ENCODE data around the gene YIPF3. TPM values are rescaled to one million over a fixed set of nuclear protein-coding genes. Genes with fewer than 3 reads are reported as not detected.

Gene YIPF3
- total RNA-seq, 1 experiment from 2014 or later = 81.3 TPM

DNA sequence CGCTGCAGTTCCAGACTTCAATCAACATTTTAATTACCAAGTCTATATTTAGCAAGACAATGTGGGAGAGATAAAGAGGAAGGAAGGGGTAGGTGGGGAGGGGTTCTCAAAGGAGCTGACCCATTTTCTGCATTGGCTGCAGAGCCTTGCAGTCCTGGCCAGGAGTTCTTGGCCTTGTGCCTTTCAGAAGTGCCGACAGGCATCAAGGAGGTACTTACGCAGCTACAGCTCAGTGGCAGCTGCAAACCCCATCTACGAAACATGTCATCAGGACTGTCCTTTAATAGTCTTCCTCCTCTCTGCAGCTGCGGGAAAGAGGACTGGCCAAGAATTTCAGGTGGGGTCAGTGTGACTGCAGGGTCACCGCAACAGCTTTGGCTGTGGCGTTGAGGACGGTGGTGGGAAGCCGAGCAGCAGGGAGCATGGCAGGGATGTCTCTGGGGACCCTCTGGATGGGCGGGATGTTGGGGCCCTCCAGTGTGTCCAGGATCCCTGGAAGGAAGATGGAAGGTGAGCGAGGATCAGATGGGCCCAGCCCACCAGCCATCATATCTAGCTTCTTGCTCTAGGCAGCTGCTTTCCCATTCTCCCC is 4.8 kb downstream of the YIPF3 start:
- TF ChIP-seq NFYB (CRISPR knock-in tag; conservative IDR thresholded peaks at IDR 0.05; ENCODE audit: low read depth) (no peak), PRRX2 (CRISPR knock-in tag; IDR thresholded peaks at IDR 0.05) (no peak)
- POLR2A ChIA-PET = no interaction called here
- CTCF ChIA-PET = interaction anchor here (3.1 kb wide), 1 partner anchor 17 kb away, joined by 31 read pairs; no protein-coding TSS in a partner anchor

DNA sequence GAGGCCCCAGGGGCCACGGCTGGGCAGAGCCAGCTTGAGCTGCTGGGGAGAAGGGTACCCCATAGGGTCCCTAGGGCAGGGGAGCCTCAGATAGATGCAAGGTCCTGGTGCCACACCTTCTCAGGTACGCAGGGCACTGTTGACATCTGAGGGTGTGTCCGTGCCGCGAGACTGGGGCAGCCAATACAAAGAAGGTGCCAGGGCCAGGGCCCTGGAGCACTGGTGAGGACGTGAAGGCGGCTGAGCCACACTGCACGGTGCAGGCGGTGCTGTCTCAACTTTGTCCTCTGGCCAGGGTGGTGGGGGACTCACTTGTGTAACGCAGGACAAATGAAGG is 5.9 kb downstream of the YIPF3 start:
- Mint-ChIP-seq H3K4me3 (peak overlapping the region; percentile 66), H3K9me3 (no peaks in the 10 kb centered on the region), H3K4me1 (peaks cover 31% of the 10 kb centered on the region), H3K27me3 (ENCODE audit: low read depth) (peaks cover 28% of the 10 kb centered on the region), H3K36me3 (peaks cover 40% of the 10 kb centered on the region), H3K27ac (no peak overlapping the region)
- no peak for ATAC-seq
- no peak for DNase-seq (ENCODE audit: low spot score)
- ChIA-PET POLR2A (interaction anchor here (1.1 to 1.4 kb wide), 3 partner anchors 19 to 582 kb away, joined by 3 to 4 read pairs (median 3); partner anchors contain the start of genes CNPY3 and CUL9), CTCF (interaction anchor here (1.0 to 3.1 kb wide), 4 partner anchors 16 to 155 kb away, joined by 3 to 31 read pairs (median 4); no protein-coding TSS in a partner anchor)
- TF ChIP-seq KAT7 (CRISPR knock-in tag; IDR thresholded peaks at IDR 0.05; ENCODE audit: borderline replicate concordance) (no peak), TP53 (CRISPR knock-in tag; IDR thresholded peaks at IDR 0.05) (no peak), ZNF121 (CRISPR knock-in tag; IDR thresholded peaks at IDR 0.05) (no peak), ELF4 (CRISPR knock-in tag; IDR thresholded peaks at IDR 0.05; ENCODE audit: low read depth) (no peak), ZNF416 (CRISPR knock-in tag; IDR thresholded peaks at IDR 0.05) (no peak), ESRRA (CRISPR knock-in tag; IDR thresholded peaks at IDR 0.05; ENCODE audit: borderline replicate concordance) (no peak)
- TF ChIP-seq, protein P1, sequence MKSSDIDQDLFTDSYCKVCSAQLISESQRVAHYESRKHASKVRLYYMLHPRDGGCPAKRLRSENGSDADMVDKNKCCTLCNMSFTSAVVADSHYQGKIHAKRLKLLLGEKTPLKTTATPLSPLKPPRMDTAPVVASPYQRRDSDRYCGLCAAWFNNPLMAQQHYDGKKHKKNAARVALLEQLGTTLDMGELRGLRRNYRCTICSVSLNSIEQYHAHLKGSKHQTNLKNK (CRISPR knock-in tag; IDR thresholded peaks at IDR 0.05) = no peak
- TF ChIP-seq, protein P2, sequence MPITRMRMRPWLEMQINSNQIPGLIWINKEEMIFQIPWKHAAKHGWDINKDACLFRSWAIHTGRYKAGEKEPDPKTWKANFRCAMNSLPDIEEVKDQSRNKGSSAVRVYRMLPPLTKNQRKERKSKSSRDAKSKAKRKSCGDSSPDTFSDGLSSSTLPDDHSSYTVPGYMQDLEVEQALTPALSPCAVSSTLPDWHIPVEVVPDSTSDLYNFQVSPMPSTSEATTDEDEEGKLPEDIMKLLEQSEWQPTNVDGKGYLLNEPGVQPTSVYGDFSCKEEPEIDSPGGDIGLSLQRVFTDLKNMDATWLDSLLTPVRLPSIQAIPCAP (CRISPR knock-in tag; IDR thresholded peaks at IDR 0.05) = no peak
- TF ChIP-seq, protein P3, sequence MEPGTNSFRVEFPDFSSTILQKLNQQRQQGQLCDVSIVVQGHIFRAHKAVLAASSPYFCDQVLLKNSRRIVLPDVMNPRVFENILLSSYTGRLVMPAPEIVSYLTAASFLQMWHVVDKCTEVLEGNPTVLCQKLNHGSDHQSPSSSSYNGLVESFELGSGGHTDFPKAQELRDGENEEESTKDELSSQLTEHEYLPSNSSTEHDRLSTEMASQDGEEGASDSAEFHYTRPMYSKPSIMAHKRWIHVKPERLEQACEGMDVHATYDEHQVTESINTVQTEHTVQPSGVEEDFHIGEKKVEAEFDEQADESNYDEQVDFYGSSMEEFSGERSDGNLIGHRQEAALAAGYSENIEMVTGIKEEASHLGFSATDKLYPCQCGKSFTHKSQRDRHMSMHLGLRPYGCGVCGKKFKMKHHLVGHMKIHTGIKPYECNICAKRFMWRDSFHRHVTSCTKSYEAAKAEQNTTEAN (CRISPR knock-in tag; IDR thresholded peaks at IDR 0.05) = no peak
- TF ChIP-seq, protein P4, sequence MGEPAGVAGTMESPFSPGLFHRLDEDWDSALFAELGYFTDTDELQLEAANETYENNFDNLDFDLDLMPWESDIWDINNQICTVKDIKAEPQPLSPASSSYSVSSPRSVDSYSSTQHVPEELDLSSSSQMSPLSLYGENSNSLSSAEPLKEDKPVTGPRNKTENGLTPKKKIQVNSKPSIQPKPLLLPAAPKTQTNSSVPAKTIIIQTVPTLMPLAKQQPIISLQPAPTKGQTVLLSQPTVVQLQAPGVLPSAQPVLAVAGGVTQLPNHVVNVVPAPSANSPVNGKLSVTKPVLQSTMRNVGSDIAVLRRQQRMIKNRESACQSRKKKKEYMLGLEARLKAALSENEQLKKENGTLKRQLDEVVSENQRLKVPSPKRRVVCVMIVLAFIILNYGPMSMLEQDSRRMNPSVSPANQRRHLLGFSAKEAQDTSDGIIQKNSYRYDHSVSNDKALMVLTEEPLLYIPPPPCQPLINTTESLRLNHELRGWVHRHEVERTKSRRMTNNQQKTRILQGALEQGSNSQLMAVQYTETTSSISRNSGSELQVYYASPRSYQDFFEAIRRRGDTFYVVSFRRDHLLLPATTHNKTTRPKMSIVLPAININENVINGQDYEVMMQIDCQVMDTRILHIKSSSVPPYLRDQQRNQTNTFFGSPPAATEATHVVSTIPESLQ (CRISPR knock-in tag; IDR thresholded peaks at IDR 0.05) = no peak
- TF ChIP-seq, protein P5, sequence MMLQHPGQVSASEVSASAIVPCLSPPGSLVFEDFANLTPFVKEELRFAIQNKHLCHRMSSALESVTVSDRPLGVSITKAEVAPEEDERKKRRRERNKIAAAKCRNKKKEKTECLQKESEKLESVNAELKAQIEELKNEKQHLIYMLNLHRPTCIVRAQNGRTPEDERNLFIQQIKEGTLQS (CRISPR knock-in tag; conservative IDR thresholded peaks at IDR 0.05) = no peak
- TF ChIP-seq, protein P6, sequence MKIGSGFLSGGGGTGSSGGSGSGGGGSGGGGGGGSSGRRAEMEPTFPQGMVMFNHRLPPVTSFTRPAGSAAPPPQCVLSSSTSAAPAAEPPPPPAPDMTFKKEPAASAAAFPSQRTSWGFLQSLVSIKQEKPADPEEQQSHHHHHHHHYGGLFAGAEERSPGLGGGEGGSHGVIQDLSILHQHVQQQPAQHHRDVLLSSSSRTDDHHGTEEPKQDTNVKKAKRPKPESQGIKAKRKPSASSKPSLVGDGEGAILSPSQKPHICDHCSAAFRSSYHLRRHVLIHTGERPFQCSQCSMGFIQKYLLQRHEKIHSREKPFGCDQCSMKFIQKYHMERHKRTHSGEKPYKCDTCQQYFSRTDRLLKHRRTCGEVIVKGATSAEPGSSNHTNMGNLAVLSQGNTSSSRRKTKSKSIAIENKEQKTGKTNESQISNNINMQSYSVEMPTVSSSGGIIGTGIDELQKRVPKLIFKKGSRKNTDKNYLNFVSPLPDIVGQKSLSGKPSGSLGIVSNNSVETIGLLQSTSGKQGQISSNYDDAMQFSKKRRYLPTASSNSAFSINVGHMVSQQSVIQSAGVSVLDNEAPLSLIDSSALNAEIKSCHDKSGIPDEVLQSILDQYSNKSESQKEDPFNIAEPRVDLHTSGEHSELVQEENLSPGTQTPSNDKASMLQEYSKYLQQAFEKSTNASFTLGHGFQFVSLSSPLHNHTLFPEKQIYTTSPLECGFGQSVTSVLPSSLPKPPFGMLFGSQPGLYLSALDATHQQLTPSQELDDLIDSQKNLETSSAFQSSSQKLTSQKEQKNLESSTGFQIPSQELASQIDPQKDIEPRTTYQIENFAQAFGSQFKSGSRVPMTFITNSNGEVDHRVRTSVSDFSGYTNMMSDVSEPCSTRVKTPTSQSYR (CRISPR knock-in tag; IDR thresholded peaks at IDR 0.05) = no peak
- TF ChIP-seq, protein P7, sequence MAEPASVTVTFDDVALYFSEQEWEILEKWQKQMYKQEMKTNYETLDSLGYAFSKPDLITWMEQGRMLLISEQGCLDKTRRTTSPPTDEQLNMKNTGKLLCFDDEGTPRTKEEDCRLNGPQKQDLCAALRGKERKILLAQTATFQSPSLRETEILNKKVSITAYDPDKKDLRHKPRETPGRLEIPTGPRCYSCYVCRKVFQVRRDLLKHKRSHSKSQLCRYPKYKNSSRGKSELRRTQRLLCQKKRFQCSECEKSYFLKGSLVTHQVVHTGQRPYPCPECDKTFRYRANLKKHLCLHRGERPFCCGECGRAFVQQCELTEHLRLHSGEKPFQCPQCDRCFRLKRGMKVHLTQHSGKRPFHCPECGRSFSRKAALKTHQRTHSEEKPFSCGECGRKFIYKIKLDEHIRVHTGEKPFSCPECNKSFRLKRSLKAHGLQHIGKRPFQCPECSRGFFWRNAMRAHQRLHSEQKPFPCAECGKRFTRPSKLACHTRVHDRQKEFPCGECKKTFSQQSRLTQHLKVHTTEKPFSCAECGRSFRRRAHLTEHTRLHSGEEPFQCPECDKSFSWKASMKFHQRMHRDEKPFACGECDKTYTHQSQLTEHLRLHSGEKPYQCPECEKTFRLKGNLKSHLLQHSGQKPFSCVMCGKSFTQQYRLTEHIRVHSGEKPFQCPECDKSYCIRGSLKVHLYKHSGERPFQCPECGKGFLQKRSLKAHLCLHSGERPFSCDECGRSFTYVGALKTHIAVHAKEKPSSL (CRISPR knock-in tag; conservative IDR thresholded peaks at IDR 0.05) = no peak
- TF ChIP-seq, protein P8, sequence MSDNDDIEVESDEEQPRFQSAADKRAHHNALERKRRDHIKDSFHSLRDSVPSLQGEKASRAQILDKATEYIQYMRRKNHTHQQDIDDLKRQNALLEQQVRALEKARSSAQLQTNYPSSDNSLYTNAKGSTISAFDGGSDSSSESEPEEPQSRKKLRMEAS (CRISPR knock-in tag; IDR thresholded peaks at IDR 0.05) = no peak
- TF ChIP-seq, protein P9, sequence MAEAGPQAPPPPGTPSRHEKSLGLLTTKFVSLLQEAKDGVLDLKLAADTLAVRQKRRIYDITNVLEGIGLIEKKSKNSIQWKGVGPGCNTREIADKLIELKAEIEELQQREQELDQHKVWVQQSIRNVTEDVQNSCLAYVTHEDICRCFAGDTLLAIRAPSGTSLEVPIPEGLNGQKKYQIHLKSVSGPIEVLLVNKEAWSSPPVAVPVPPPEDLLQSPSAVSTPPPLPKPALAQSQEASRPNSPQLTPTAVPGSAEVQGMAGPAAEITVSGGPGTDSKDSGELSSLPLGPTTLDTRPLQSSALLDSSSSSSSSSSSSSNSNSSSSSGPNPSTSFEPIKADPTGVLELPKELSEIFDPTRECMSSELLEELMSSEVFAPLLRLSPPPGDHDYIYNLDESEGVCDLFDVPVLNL (CRISPR knock-in tag; IDR thresholded peaks at IDR 0.05; ENCODE audit: borderline replicate concordance, low read depth) = no peak
- TF ChIP-seq, protein P10, sequence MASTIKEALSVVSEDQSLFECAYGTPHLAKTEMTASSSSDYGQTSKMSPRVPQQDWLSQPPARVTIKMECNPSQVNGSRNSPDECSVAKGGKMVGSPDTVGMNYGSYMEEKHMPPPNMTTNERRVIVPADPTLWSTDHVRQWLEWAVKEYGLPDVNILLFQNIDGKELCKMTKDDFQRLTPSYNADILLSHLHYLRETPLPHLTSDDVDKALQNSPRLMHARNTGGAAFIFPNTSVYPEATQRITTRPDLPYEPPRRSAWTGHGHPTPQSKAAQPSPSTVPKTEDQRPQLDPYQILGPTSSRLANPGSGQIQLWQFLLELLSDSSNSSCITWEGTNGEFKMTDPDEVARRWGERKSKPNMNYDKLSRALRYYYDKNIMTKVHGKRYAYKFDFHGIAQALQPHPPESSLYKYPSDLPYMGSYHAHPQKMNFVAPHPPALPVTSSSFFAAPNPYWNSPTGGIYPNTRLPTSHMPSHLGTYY (CRISPR knock-in tag; IDR thresholded peaks at IDR 0.05) = no peak

More for the DNA sequence above, 4.8 kb downstream of the YIPF3 start:
- peaks cover 38% of the 10 kb centered on the region for H3K4me1 Mint-ChIP-seq
- DNase-seq (ENCODE audit: low spot score) (no peak), ATAC-seq (no peak)
- H3K36me3 Mint-ChIP-seq = peaks cover 43% of the 10 kb centered on the region
- peak overlapping the region; percentile 52 for H3K27ac Mint-ChIP-seq
- no peaks in the 10 kb centered on the region for H3K9me3 Mint-ChIP-seq
- 0 out of 2 replicates have a peak overlapping the region, but pooled peaks have one; percentile 10 for H3K4me3 Mint-ChIP-seq
- H3K27me3 Mint-ChIP-seq (ENCODE audit: low read depth) = peaks cover 26% of the 10 kb centered on the region

Data from WTC11 (cell line).